ENCODE measurements around the gene SPATA7.
A peak's percentile ranks its signal among the peaks of the same experiment; 100 is the strongest.
"Not testable (repeated sequence)": the region's sequence is repeated elsewhere in the genome, so short reads cannot be mapped to it uniquely, and the experiment has no call there.

The SPATA7 gene

DNA sequence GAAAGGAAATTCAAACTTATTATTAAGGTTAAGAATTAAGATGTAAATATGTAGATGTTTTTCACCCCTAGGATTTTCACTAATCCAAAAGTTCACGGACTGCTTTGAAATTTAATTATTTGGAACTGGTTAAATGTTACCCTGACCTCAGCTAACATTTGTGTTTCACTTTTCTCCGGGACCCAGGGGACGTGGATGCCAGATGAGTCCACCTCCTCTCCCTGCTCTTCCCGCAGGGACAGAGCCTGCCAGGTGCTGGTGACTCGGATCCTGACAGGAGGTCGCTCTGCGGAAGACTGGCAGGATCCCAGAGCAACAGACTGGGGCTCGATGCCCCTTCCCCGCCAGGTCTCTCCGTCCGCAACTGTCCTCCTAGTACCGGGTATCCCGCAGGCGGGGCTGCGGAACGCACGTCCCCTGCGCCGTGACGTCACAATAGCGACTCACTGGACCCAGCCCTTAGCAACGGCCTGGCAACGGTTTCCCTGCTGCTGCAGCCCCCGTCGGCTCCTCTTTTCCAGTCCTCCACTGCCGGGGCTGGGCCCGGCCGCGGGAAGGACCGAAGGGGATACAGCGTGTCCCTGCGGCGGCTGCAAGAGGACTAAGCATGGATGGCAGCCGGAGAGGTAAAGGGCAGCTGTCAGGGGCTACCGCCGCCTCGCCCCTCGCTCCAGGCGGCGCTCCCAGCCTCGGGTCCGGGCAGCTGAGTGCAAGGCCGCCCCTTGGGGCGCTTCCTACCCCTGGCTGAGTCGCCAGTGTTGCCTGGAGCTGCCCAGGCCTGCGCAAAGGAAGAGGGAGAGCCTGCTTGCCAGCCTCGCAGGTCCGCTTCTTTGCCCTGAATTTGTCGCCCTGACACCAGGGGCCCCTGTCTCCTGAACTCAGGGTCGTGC, at the start of gene SPATA7:
SPATA7 (plus strand) TSS at position 446 of the 890 bp plus-strand sequence; CDS start at position 608, 162 bp downstream.
- DNase-seq: peak; percentile 82

DNA sequence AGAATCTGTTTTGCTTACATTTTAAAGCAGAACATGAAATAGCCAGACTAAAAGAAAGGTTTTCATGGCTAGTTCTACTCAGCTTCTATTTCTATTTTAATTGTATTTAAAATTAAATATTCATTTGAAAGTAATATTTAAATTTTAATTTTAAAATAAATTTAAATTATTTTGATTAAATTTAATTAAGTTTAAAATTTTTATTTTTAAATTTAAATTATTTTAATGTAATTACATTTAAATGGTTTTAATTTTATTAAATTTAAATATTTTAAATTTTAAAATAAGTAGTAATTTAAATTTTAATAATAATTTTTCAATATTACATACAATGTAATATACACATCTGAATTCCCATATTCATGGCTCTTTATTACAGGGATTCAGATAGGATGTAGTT, 45.1 kb upstream of the SPATA7 start:
- no peak for DNase-seq

- no peak for DNase-seq
Observed at GRCh38 chr14:88342980-88343379, 42.5 kb upstream of the SPATA7 start.

DNA sequence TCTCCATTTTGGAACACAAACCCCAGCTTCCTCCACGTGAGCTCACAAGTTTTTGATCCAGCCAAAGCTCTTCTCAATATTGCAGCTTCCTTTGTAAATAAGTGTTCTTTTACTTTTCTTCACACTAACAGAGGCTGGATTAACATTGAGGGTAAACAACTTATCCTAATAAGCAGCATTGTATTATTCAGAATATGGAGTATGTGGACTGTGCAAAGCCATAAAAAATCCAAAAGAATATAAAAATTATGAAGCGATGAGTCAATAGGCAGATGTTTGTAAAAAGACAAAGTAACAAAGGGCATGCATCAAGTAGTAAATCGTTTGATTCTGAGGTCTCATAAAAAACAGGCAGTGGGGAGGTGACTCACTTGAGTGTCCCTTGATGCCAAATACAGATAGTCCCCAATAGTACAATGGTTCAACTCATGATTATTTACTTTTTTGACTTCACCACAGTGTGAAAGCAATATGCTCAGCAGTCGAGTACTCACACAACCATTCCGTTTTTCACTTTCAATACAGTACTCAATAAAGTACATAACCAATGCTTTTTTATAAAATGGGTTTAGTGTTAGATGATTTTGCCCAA, 39.3 kb upstream of the SPATA7 start:
- no peak for DNase-seq

GRCh38 chr14:88348546-88348945, 36.9 kb upstream of the SPATA7 start:
- no peak for DNase-seq

DNA sequence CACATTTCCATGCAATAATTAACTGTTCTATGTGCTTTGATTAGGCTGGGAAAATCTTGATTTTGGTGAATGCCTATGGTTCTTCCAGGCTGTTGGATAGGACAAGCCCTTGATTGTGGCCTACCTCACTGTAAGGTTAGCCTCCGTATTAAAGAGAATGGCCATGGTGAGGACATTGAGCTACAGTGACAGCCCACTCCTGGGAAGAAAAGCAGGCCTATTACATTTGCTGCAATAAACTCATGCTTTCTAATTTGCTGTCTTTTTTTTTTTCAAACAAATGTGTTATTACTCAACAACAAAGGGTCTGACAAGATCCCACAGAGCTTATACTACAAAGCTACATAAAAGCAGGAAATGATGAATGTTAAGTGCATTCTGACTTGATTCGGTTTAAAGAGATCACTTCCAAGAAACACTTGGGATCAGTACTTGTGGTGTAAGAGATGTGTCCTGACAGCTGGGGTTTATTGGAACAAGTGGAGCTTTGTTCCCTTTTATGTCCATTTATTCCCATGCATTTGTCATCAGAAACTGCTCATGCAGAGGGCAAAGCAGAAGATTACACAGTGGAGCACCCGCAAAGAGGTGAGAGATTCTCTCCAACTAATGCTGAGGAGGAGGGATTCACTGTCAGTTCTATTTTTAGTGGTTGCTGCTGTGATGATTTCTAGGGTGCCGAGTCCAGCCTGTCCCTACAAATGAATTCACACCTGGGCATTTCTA, 33.3 kb upstream of the SPATA7 start:
- no peak for DNase-seq

- no peak for DNase-seq
Observed at GRCh38 chr14:88352698-88353097, 32.8 kb upstream of the SPATA7 start.

DNA sequence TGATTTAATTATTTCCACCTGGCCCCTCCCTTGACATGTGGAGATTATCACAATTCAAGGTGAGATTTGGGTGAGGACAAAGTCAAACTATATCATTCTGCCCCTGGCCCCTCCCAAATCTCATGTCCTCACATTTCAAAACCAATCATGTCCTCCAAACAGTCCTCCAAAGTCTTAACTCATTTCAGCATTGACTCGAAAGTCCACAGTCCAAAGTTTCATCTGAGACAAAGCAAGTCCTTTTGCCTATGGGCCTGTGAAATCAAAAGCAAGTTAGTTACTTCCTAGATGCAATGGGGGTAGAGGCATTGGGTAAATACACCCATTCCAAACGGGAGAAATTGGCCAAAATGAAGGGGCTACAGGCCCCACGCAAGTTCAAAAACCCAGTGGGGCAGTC, 31.1 kb upstream of the SPATA7 start:
- no peak for DNase-seq

- DNase-seq: no peak
Observed at GRCh38 chr14:88359500-88359899, 26.0 kb upstream of the SPATA7 start.

DNA sequence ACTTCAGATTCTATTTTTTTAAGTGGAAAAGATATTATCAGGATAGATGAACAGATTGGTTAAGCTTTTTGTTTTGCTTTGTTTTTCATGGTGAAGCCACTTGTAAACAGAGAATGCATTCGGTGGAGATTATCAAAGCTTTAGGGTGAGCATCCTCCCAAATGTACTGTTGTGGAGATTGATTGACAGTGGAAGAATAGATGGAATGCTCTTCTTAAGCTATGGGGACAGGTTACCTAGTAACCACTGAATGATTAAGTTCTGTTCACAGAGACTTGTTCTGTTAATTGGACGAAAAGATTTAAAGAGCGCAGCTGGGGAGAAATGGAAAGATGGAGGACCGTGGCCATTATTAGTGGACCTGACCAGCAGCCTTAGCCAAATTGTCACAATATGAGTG, 21.8 kb upstream of the SPATA7 start:
- DNase-seq: no peak

GRCh38 chr14:88364710-88365413, 20.6 kb upstream of the SPATA7 start:
- no peak for DNase-seq

DNA sequence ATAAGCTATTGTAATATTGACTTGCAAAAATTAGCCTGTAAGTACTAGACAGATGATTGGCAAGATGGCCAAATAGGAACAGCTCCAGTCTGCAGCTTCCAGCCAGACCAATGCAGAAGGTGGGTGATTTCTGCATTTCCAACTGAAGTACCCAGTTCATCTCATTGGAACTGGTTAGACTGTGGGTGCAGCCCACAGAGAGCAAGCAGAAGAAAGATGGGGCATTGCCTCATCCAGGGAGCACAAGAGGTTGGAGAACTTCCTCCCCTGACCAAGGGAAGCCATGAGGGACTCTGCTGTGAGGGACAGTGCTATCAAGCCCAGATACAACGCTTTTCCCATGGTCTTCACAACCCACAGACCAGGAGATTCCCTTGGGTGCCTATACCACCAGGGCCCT, 16.0 kb upstream of the SPATA7 start:
- no peak for DNase-seq

GRCh38 chr14:88379706-88380343, 5.6 kb upstream of the SPATA7 start:
- DNase-seq: no peak

DNA sequence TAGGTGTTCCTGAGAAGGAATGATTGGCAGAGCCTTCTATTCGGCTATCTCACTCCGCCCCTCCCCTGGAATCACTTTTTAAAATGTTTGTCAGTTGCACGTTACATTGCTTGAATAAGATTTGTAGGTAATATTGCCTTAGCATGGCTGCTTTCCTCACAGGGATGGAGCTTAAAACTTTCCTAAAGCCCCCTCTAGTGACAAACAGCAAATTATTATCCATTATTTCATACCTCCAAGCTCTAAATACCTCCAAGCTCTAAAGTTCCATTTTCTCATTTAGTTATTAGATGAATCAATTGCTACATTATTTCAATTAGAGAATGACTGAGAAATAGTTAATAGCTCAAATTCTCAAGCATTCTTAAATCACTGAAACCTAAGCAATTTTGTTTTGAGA, 5.1 kb upstream of the SPATA7 start:
- DNase-seq: no peak

- DNase-seq: not testable (repeated sequence)
Observed at GRCh38 chr14:88381634-88382033, 3.8 kb upstream of the SPATA7 start.

GRCh38 chr14:88384718-88385117, 739 bp upstream of the SPATA7 start:
- no peak for DNase-seq

DNA sequence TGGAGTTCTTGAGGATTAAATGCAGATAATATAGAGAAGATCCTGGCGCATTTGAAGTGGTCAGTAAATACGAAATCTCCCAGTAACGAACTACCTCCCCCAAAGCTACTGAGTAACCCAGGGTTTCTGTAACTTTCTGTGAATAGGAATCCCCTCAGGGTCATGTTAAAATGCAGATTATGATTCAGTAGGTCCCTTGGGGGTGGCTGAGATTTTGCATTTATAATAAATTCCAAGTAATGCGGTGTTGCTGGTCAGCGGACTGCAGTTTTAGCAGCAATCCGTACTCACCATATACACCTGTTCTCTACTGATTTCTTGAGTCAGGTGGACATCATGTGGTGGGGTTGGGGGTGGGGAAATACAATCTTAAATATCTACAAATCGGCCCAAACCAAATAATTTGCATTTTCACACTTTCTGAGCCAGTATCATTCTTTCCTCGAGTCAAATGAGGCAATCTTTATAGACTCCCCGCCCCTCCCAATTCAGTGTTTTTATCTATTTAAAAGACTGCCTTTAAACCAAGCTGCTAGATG, 868 bp downstream of the SPATA7 start:
- no peak for DNase-seq

- DNase-seq: no peak
Observed at GRCh38 chr14:88388741-88389282, 3.4 kb downstream of the SPATA7 start.

GRCh38 chr14:88392609-88393008, 7.2 kb downstream of the SPATA7 start:
- DNase-seq: no peak

DNA sequence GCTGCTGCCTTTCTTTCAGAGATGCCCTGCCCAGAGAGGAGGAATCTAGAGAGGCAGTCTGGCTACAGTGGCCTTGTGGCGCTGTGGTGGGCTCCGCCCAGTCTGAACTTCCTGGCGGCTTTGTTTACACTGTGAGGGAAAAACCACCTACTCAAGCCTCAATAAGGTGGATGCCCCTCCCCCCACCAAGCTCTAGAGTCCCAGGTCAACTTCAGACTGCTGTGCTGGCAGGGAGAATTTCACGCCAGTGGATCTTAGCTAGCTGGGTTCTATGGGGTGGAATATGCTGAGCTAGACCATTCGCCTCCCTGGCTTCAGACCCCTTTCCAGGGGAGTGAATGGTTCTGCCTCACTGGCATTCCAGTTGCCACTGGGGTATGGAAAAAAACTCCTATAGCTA, 25.6 kb downstream of the SPATA7 start:
- no peak for DNase-seq

- no peak for DNase-seq
Observed at GRCh38 chr14:88417594-88417993, 32.1 kb downstream of the SPATA7 start.

- no peak for DNase-seq
Observed at GRCh38 chr14:88420187-88420586, 34.7 kb downstream of the SPATA7 start.

All from CD4-positive, alpha-beta T cell treated with Interferon gamma for 1 hour (primary cell).